Mucosa of gallbladder (tissue), 1 donor: Measurements from ENCODE around the gene MAD1L1. TPM values are rescaled to one million over a fixed set of nuclear protein-coding genes. Genes with fewer than 3 reads are reported as not detected.

ENCODE experiments used
- DNase-seq: peaks from one replicate; pipeline ENCODE4 v3.0.0-alpha.2; 2020; ENCODE audit warnings: low spot score
- total RNA-seq: library from RNA; stranded (reverse); gene quantifications from one replicate; pipeline ENCODE4 v1.2.1, GENCODE V29; 2021
- donor health status: DM: no; HTN: no; CAD: no.

The MAD1L1 gene
- total RNA-seq, 1 donor from 2014 or later: 50.5 TPM

GRCh38 chr7:2087744-2088143 lies 145.0 kb downstream of the MAD1L1 start:
- DNase-seq: no peak

GRCh38 chr7:2086229-2086628 lies 146.5 kb downstream of the MAD1L1 start:
- DNase-seq: no peak

- no peak for DNase-seq
Observed at GRCh38 chr7:2085804-2086203, 146.9 kb downstream of the MAD1L1 start.

- DNase-seq: no peak
Observed at GRCh38 chr7:2084781-2085505, 147.8 kb downstream of the MAD1L1 start.

GRCh38 chr7:2084331-2084730 lies 148.4 kb downstream of the MAD1L1 start:
- no peak for DNase-seq

- DNase-seq: no peak
Observed at GRCh38 chr7:2083362-2083761, 149.4 kb downstream of the MAD1L1 start.

GRCh38 chr7:2082139-2082998 lies 150.4 kb downstream of the MAD1L1 start:
- no peak for DNase-seq

- DNase-seq: no peak
Observed at GRCh38 chr7:2081526-2082135, 151.1 kb downstream of the MAD1L1 start.

- no peak for DNase-seq
Observed at GRCh38 chr7:2080477-2080876, 152.3 kb downstream of the MAD1L1 start.

GRCh38 chr7:2080060-2080387 lies 152.7 kb downstream of the MAD1L1 start:
- no peak for DNase-seq

GRCh38 chr7:2079332-2080059 lies 153.2 kb downstream of the MAD1L1 start:
- no peak for DNase-seq

GRCh38 chr7:2078899-2079298 lies 153.8 kb downstream of the MAD1L1 start:
- DNase-seq: no peak

- DNase-seq: no peak
Observed at GRCh38 chr7:2076649-2077064, 156.1 kb downstream of the MAD1L1 start.

GRCh38 chr7:2075811-2076210 lies 156.9 kb downstream of the MAD1L1 start:
- no peak for DNase-seq

- DNase-seq: no peak
Observed at GRCh38 chr7:2074691-2075090, 158.1 kb downstream of the MAD1L1 start.

GRCh38 chr7:2072798-2073197 lies 159.9 kb downstream of the MAD1L1 start:
- DNase-seq: no peak

- DNase-seq: no peak
Observed at GRCh38 chr7:2072042-2072441, 160.7 kb downstream of the MAD1L1 start.

- no peak for DNase-seq
Observed at GRCh38 chr7:2071133-2071832, 161.5 kb downstream of the MAD1L1 start.

- no peak for DNase-seq
Observed at GRCh38 chr7:2070151-2070763, 162.5 kb downstream of the MAD1L1 start.

GRCh38 chr7:2069472-2069860 lies 163.3 kb downstream of the MAD1L1 start:
- DNase-seq: no peak
